HepG2 (cell line): Measurements from ENCODE around the gene MAVS. TPM values are rescaled to one million over a fixed set of nuclear protein-coding genes. Genes with fewer than 3 reads are reported as not detected.

Source experiments
- BATF2 ChIP-seq: sonication (generic); formaldehyde crosslinking; IDR thresholded peaks from 2 replicates; pipeline ENCODE4 v1.8.0; 2022; ENCODE audit warnings: mild to moderate bottlenecking, missing genetic modification reagents, moderate library complexity
- BORCS8-MEF2B ChIP-seq: sonication (generic); formaldehyde crosslinking; IDR thresholded peaks from 2 replicates; pipeline ENCODE4 v1.8.0; 2022; ENCODE audit warnings: mild to moderate bottlenecking, missing genetic modification reagents
- DNMT1 ChIP-seq: sonication (generic); formaldehyde crosslinking; IDR thresholded peaks from 2 replicates; pipeline ENCODE4 v1.5.1; 2020; ENCODE audit warnings: mild to moderate bottlenecking, missing genetic modification reagents
- EP300 ChIP-seq, 3 experiments: sonication (generic) in 1 of 3; formaldehyde crosslinking in 1 of 3; IDR thresholded peaks; 2 replicates each; pipeline versions ENCODE4 v1.5.1 to v1.6.1; 2011 to 2020; ENCODE audit warnings: low read depth in 2 of 3, low read length in 2 of 3, borderline replicate concordance in 1 of 3, improper control_type of control experiment in 1 of 3, mild to moderate bottlenecking in 1 of 3, missing genetic modification reagents in 1 of 3, moderate library complexity in 1 of 3
- GPBP1L1 ChIP-seq: sonication (generic); formaldehyde crosslinking; IDR thresholded peaks from 2 replicates; pipeline ENCODE4 v1.5.0; 2020; ENCODE audit warnings: mild to moderate bottlenecking, missing genetic modification reagents
- HDAC1 ChIP-seq: sonication (generic); formaldehyde crosslinking; IDR thresholded peaks from 2 replicates; pipeline ENCODE4 v1.5.1; 2020; ENCODE audit warnings: mild to moderate bottlenecking, missing genetic modification reagents
- HNF4A ChIP-seq: sonication (generic); formaldehyde crosslinking; IDR thresholded peaks from 2 replicates; pipeline ENCODE4 v1.4.0; 2020; ENCODE audit warnings: missing genetic modification reagents
- NCOA1 ChIP-seq: sonication (generic); formaldehyde crosslinking; IDR thresholded peaks from 2 replicates; pipeline ENCODE4 v1.9.0; 2021; ENCODE audit warnings: missing genetic modification reagents
- NR0B2 ChIP-seq: sonication (generic); formaldehyde crosslinking; IDR thresholded peaks from 2 replicates; pipeline ENCODE4 v1.4.0; 2020; ENCODE audit warnings: mild to moderate bottlenecking, missing genetic modification reagents
- RELA ChIP-seq: sonication (generic); formaldehyde crosslinking; IDR thresholded peaks from 2 replicates; pipeline ENCODE4 v1.4.0; 2020; ENCODE audit warnings: missing genetic modification reagents
- RXRB ChIP-seq: IDR thresholded peaks from 2 replicates; pipeline ENCODE4 v1.6.1; 2016; ENCODE audit warnings: borderline replicate concordance, missing genetic modification reagents, missing compliant biosample characterization
- TOE1 ChIP-seq: sonication (generic); formaldehyde crosslinking; IDR thresholded peaks from 2 replicates; pipeline ENCODE4 v1.4.0; 2020; ENCODE audit warnings: mild to moderate bottlenecking, missing genetic modification reagents
- USF2 ChIP-seq, 2 experiments: sonication (generic) in 1 of 2; formaldehyde crosslinking in 1 of 2; IDR thresholded peaks; 2 replicates each; pipeline versions ENCODE4 v1.5.1 to v1.6.1; 2011 to 2020; ENCODE audit warnings: borderline replicate concordance in 1 of 2, low read depth in 1 of 2, low read length in 1 of 2, mild to moderate bottlenecking in 1 of 2, missing genetic modification reagents in 1 of 2, moderate library complexity in 1 of 2
- ZBTB1 ChIP-seq: sonication (generic); formaldehyde crosslinking; IDR thresholded peaks from 2 replicates; pipeline ENCODE4 v1.4.0; 2020; ENCODE audit warnings: missing genetic modification reagents, borderline replicate concordance
- ZNF10 ChIP-seq: sonication (generic); formaldehyde crosslinking; IDR thresholded peaks from 2 replicates; pipeline ENCODE4 v1.4.0; 2020; ENCODE audit warnings: mild to moderate bottlenecking, low read depth, missing genetic modification reagents, borderline replicate concordance
- ZNF281 ChIP-seq: sonication (generic); formaldehyde crosslinking; IDR thresholded peaks from 2 replicates; pipeline ENCODE4 v1.4.0; 2020; ENCODE audit warnings: missing genetic modification reagents, borderline replicate concordance
- ZNF670 ChIP-seq: sonication (generic); formaldehyde crosslinking; IDR thresholded peaks from 2 replicates; pipeline ENCODE4 v1.8.0; 2022; ENCODE audit warnings: mild to moderate bottlenecking, missing genetic modification reagents, borderline replicate concordance
- ZNF746 ChIP-seq: sonication (generic); formaldehyde crosslinking; IDR thresholded peaks from 2 replicates; pipeline ENCODE4 v1.8.0; 2022; ENCODE audit warnings: mild to moderate bottlenecking, missing genetic modification reagents
- ZNF879 ChIP-seq: sonication (generic); formaldehyde crosslinking; IDR thresholded peaks from 2 replicates; pipeline ENCODE4 v1.8.1; 2023; ENCODE audit warnings: missing genetic modification reagents
- polyA plus RNA-seq, 8 experiments: library from polyadenylated mRNA; depleted of rRNA in 3 of 8; stranded (reverse) in 7 of 8; unstranded in 1 of 8; fragments of >200 nt; fragmentation: Illumina TruSeq in 4 of 8; extraction: Trizol in 4 of 8; gene quantifications; 2 replicates each; pipeline versions ENCODE4 v1.2.1 to v1.2.3, GENCODE V29; 2011 to 2016; ENCODE audit warnings: low read depth in 4 of 8, missing spikeins in 1 of 8, mixed read lengths in 1 of 8; ENCODE audit not compliant: insufficient read depth in 1 of 8
- total RNA-seq, 5 experiments: library from RNA; depleted of rRNA; stranded (reverse); fragments of >200 nt; fragmentation: Illumina TruSeq; extraction: Trizol; gene quantifications; 2 replicates each; pipeline ENCODE4 v1.2.3, GENCODE V29; 2016; ENCODE audit warnings: low read depth in 1 of 5

MAVS gene
- total and polyA plus RNA-seq, 2 of the 13 experiments (the other 11 are each of a cell fraction or from before 2014, with no cell fraction given) = 27.3 to 36.6 TPM

- TF ChIP-seq ZBTB1 (CRISPR knock-in tag) (peak; percentile 93), GPBP1L1 (no peak), BORCS8-MEF2B (CRISPR knock-in tag) (0 out of 2 replicates have a peak, but pooled peaks have one; percentile 40), DNMT1 (CRISPR knock-in tag) (peak; percentile 80), HDAC1 (CRISPR knock-in tag) (peak; percentile 67; the same call in 1 of the 2 replicates), NR0B2 (CRISPR knock-in tag) (peak; percentile 9; the same call in 1 of the 2 replicates), ZNF10 (no peak), ZNF670 (CRISPR knock-in tag) (peak; percentile 91; the same call in 1 of the 2 replicates), RXRB (CRISPR knock-in tag) (peak; percentile 23; the same call in 1 of the 2 replicates), ZNF281 (CRISPR knock-in tag) (no peak), RELA (CRISPR knock-in tag) (0 out of 2 replicates have a peak, but pooled peaks have one; percentile 18), TOE1 (CRISPR knock-in tag) (0 out of 2 replicates have a peak, but pooled peaks have one; percentile 10), ZNF746 (CRISPR knock-in tag) (peak; percentile 54; the same call in 1 of the 2 replicates), EP300 (IDR thresholded peaks at IDR 0.05; ENCODE audit: low read depth in 2 of 2, low read length in 2 of 2) (no peak), EP300 (CRISPR knock-in tag; IDR thresholded peaks at IDR 0.05; ENCODE audit: borderline replicate concordance) (0 out of 2 replicates have a peak, but pooled peaks have one; percentile 21), USF2 (IDR thresholded peaks at IDR 0.05; ENCODE audit: low read depth, low read length) (no peak), USF2 (CRISPR knock-in tag; IDR thresholded peaks at IDR 0.05; ENCODE audit: borderline replicate concordance) (0 out of 2 replicates have a peak, but pooled peaks have one; percentile 40), NCOA1 (CRISPR knock-in tag) (no peak; the same call in 1 of the 2 replicates), BATF2 (CRISPR knock-in tag) (no peak), ZNF879 (peak; percentile 8; the same call in 1 of the 2 replicates), HNF4A (no peak)
Measured at GRCh38 chr20:3889489-3890397, 43.1 kb downstream of the MAVS start (continued).
